Keratinocyte (primary cell): ENCODE measurements around the gene LARGE1. TPM values are rescaled to one million over a fixed set of nuclear protein-coding genes. Genes with fewer than 3 reads are reported as not detected.

Experiments used
- DNase-seq: peaks from one replicate; pipeline ENCODE4 v3.0.0-alpha.2; 2011; ENCODE audit warnings: low read depth, missing footprints, low spot score
- FAIRE-seq: peaks from 2 replicates; lab custom pipeline; 2011; peaks lifted over from hg19 to GRCh38; lab: Jason Lieb, UNC
- H2AFZ ChIP-seq: 2 replicates; pipeline ENCODE4 v1.6.0; 2012; ENCODE audit warnings: low read length, control low read depth, inconsistent platforms; ENCODE audit not compliant: control insufficient read depth
- H3K27ac ChIP-seq: 2 replicates; pipeline ENCODE4 v1.5.1; 2011; ENCODE audit warnings: low read length; ENCODE audit not compliant: control insufficient read depth, insufficient read depth
- H3K27me3 ChIP-seq: 3 replicates; pipeline ENCODE4 v1.6.0; 2011; ENCODE audit warnings: low read length; ENCODE audit not compliant: control insufficient read depth, insufficient read depth; ENCODE audit errors: extremely low read depth
- H3K36me3 ChIP-seq, 2 experiments: 2 replicates in 1 of 2; 3 replicates in 1 of 2; pipeline ENCODE4 v1.5.1; 2011; ENCODE audit warnings: low read length in 2 of 2, mild to moderate bottlenecking in 1 of 2; ENCODE audit not compliant: control insufficient read depth in 2 of 2, insufficient read depth in 2 of 2; ENCODE audit errors: extremely low read depth in 1 of 2
- H3K4me1 ChIP-seq: 3 replicates; pipeline ENCODE4 v1.5.1; 2011; ENCODE audit warnings: low read length; ENCODE audit not compliant: control insufficient read depth, insufficient read depth; ENCODE audit errors: extremely low read depth
- H3K4me2 ChIP-seq: 3 replicates; pipeline ENCODE4 v1.6.0; 2011; ENCODE audit warnings: low read depth, low read length; ENCODE audit not compliant: control insufficient read depth, insufficient read depth; ENCODE audit errors: extremely low read depth
- H3K4me3 ChIP-seq, 3 experiments: fragments of 200-600 bp in 1 of 3; sonication (generic) in 1 of 3; 2 replicates in 2 of 3; 3 replicates in 1 of 3; pipeline ENCODE4 v1.5.1; 2011 to 2016; ENCODE audit warnings: low read length in 3 of 3, mild to moderate bottlenecking in 3 of 3, control low read depth in 2 of 3, inconsistent platforms in 1 of 3, low read depth in 1 of 3, mixed read lengths in 1 of 3, mixed run types in 1 of 3, moderate library complexity in 1 of 3; ENCODE audit not compliant: control insufficient read depth in 2 of 3, insufficient read depth in 2 of 3; ENCODE audit errors: extremely low read depth in 1 of 3
- H3K79me2 ChIP-seq: 2 replicates; pipeline ENCODE4 v1.6.0; 2012; ENCODE audit warnings: low read length; ENCODE audit not compliant: control insufficient read depth, insufficient read depth
- H3K9ac ChIP-seq: 3 replicates; pipeline ENCODE4 v1.6.0; 2011; ENCODE audit warnings: low read length; ENCODE audit not compliant: control insufficient read depth, insufficient read depth; ENCODE audit errors: extremely low read depth
- H3K9me1 ChIP-seq: 3 replicates; pipeline ENCODE4 v1.6.0; 2011; ENCODE audit warnings: low read length; ENCODE audit not compliant: control insufficient read depth, insufficient read depth; ENCODE audit errors: extremely low read depth
- H3K9me3 ChIP-seq: 2 replicates; pipeline ENCODE4 v1.5.1; 2012; ENCODE audit warnings: low read depth, low read length; ENCODE audit not compliant: control insufficient read depth
- H4K20me1 ChIP-seq: 3 replicates; pipeline ENCODE4 v1.6.0; 2011; ENCODE audit warnings: low read length; ENCODE audit not compliant: control insufficient read depth, insufficient read depth; ENCODE audit errors: extremely low read depth
- CTCF ChIP-seq, 3 experiments: IDR thresholded peaks in 1 of 3; conservative IDR thresholded peaks in 1 of 3; optimal IDR thresholded peaks in 1 of 3; 2 replicates in 2 of 3; 3 replicates in 1 of 3; pipeline versions ENCODE3 to v1.5.1; 2011; ENCODE audit warnings: low read length in 3 of 3, mild to moderate bottlenecking in 3 of 3, moderate library complexity in 2 of 3, control low read depth in 1 of 3, inconsistent platforms in 1 of 3; ENCODE audit not compliant: insufficient read depth in 2 of 3; ENCODE audit errors: extremely low read depth in 1 of 3
- EZH2 ChIP-seq: IDR thresholded peaks from one replicate; pipeline ENCODE4 v1.6.1; 2012; ENCODE audit warnings: inconsistent platforms, mild to moderate bottlenecking, low read length, moderate library complexity
- dilution Hi-C: fragments of 300-500 bp; cut with MboI; formaldehyde crosslinking; loops from one replicate; pipeline ENCODE4 v1.7.0; 2020; ENCODE audit warnings: low sequenced_read_pairs; ENCODE audit not compliant: extremely low pct_ligation_motif_present
- polyA plus RNA-seq, 5 experiments: library from polyadenylated mRNA; depleted of rRNA in 3 of 5; stranded (reverse) in 3 of 5; stranded (forward) in 1 of 5; unstranded in 1 of 5; fragments of >200 nt; gene quantifications; 1 replicate in 1 of 5; 2 replicates in 3 of 5; 3 replicates in 1 of 5; pipeline versions ENCODE4 v1.2.1 to v1.2.3, GENCODE V29; 2011 to 2012; ENCODE audit warnings: missing spikeins in 2 of 5, low read depth in 1 of 5, low replicate concordance in 1 of 5

Gene LARGE1
- polyA plus RNA-seq, 1 donor (not counting 4 experiments of a cell fraction or from before 2014, with no cell fraction given): 4.5 TPM

- Histone ChIP-seq H4K20me1 (no peaks in the 10 kb centered on the region), H3K27me3 (no peaks in the 10 kb centered on the region), H3K4me1 (no peaks in the 10 kb centered on the region), H3K4me2 (no peak overlapping the region), H2AFZ (no peak overlapping the region), H3K9me3 (no peaks in the 10 kb centered on the region), H3K79me2 (no peaks in the 10 kb centered on the region), H3K4me3 (no peak overlapping the region), H3K36me3 (no peaks in the 10 kb centered on the region), H3K27ac (no peak overlapping the region), H3K9ac (no peak overlapping the region), H3K9me1 (no peaks in the 10 kb centered on the region)
- DNase-seq (no peak), FAIRE-seq (no peak)
- dilution Hi-C loops: no loop called here
- TF ChIP-seq EZH2 (no peak), CTCF (optimal IDR thresholded peaks at IDR 0.05 in 1 of 3, IDR thresholded peaks at IDR 0.05 in 1 of 3, conservative IDR thresholded peaks at IDR 0.05 in 1 of 3; ENCODE audit: extremely low read depth in 1 of 3, insufficient read depth in 2 of 3, low read length in 3 of 3) (no peak)
Measured at GRCh38 chr22:33409079-33409478, 511.2 kb downstream of the LARGE1 start.

- H3K4me3 ChIP-seq: no peak overlapping the region
- H3K36me3 ChIP-seq: no peaks in the 10 kb centered on the region
- no peaks in the 10 kb centered on the region for H3K9me3 ChIP-seq
- no peaks in the 10 kb centered on the region for H3K9me1 ChIP-seq
- dilution Hi-C loops: no loop called here
- H3K4me2 ChIP-seq: no peak overlapping the region
- no peaks in the 10 kb centered on the region for H3K79me2 ChIP-seq
- TF ChIP-seq EZH2 (no peak), CTCF (optimal IDR thresholded peaks at IDR 0.05 in 1 of 3, IDR thresholded peaks at IDR 0.05 in 1 of 3, conservative IDR thresholded peaks at IDR 0.05 in 1 of 3; ENCODE audit: extremely low read depth in 1 of 3, insufficient read depth in 2 of 3, low read length in 3 of 3) (no peak)
- H4K20me1 ChIP-seq: no peaks in the 10 kb centered on the region
- H3K4me1 ChIP-seq: no peaks in the 10 kb centered on the region
- FAIRE-seq (no peak), DNase-seq (no peak)
- no peak overlapping the region for H3K9ac ChIP-seq
- no peak overlapping the region for H2AFZ ChIP-seq
- no peak overlapping the region for H3K27ac ChIP-seq
- no peaks in the 10 kb centered on the region for H3K27me3 ChIP-seq
Measured at GRCh38 chr22:33405194-33405593, 515.1 kb downstream of the LARGE1 start.
